HG02973 (cell line): Measurements from ENCODE around the gene HYOU1.
"Not testable (repeated sequence)": the region's sequence is repeated elsewhere in the genome, so short reads cannot be mapped to it uniquely, and the experiment has no call there.

Experiments used
- ATAC-seq: cut with Tn5 transposase; IDR thresholded peaks from one replicate; pipeline ENCODE4 v1.9.1; 2021; ENCODE audit warnings: moderate library complexity; ENCODE audit not compliant: unreplicated experiment

The HYOU1 gene, protein sequence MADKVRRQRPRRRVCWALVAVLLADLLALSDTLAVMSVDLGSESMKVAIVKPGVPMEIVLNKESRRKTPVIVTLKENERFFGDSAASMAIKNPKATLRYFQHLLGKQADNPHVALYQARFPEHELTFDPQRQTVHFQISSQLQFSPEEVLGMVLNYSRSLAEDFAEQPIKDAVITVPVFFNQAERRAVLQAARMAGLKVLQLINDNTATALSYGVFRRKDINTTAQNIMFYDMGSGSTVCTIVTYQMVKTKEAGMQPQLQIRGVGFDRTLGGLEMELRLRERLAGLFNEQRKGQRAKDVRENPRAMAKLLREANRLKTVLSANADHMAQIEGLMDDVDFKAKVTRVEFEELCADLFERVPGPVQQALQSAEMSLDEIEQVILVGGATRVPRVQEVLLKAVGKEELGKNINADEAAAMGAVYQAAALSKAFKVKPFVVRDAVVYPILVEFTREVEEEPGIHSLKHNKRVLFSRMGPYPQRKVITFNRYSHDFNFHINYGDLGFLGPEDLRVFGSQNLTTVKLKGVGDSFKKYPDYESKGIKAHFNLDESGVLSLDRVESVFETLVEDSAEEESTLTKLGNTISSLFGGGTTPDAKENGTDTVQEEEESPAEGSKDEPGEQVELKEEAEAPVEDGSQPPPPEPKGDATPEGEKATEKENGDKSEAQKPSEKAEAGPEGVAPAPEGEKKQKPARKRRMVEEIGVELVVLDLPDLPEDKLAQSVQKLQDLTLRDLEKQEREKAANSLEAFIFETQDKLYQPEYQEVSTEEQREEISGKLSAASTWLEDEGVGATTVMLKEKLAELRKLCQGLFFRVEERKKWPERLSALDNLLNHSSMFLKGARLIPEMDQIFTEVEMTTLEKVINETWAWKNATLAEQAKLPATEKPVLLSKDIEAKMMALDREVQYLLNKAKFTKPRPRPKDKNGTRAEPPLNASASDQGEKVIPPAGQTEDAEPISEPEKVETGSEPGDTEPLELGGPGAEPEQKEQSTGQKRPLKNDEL

DNA sequence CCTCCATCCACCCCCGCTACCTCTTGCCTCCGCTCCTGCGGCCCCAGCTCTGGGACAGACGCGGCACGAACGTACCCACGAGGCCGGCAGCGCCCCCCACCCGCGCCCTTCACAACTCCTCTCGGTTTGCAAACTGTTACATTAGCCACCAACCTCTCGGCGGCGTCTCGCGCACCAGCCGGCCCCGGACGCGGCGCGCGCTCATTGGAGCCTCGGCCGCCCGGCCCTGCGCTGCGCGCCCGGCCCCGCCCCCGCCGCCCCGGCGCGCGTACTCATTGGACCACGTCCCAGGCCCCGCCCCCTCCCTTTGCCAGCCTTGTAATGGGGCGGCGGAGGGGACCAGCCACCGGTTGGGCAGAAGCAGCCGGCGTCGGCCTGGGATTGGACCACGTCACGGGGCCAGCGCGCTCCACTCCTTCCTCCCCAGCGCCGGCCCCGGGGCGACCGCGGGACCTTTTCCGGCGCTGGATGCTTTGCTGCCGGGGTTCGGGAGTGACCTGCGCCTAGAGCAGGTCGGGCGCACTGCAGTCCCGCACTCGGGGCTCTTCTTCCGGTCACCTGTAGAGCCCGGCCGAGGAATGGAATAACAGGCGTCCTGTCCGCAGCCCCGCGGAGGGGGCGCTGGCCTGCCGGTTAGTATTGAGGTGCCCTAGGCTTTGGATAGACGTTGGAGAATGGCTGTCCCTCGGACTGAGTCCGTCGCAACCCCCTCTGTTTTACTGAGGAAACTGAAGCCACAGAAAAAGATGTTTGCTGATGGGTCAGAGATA, at the start of gene HYOU1:
TSS of gene HYOU1 (minus strand) at position 206 of the 770 bp plus-strand sequence. CDS start 1,045 bp downstream, outside the sequence.
- ATAC-seq = peak; percentile 85

DNA sequence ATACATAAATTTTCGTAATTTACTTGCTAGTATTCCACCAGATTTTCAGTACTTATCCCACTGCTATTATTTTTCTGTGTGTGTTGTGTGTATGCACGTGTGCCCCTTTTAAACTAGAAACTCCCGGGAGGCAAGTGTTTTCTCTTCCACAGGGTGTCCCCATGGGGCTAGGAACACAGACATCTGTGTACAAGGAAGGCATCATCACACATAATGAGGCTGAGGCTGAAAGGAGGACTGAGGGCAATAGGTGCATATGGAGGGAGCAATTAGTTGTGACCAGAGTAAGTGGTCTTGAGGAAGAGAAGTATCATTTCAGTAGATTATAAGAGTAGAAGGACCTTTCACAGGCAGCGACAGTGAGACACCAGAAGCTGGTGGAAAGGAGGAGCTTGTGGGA, 46.8 kb upstream of the HYOU1 start:
- no peak for ATAC-seq

DNA sequence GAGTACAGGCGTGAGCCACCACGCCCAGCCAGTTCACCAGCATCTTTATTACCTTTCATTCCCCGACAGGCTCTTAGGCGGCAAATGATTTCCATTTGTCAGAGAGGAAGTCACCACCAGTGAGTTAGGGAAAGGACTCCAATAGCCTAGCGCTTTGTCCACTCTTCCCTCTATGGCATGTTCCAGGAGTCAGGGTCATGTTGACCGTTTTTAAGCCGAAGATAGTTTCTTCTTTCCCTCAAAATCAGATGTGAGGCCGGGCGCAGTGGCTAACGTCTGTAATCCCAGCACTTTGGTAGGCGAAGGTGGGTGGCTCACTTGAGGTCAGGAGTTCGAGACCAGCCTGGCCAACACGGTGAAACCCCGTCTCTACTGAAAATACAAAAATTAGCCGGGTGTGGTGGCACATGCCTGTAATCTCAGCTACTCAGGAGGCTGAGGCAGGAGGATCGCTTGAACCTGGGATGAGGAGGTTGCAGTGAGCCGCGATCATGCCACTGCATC, 46.2 kb upstream of the HYOU1 start:
- not testable (repeated sequence) for ATAC-seq

DNA sequence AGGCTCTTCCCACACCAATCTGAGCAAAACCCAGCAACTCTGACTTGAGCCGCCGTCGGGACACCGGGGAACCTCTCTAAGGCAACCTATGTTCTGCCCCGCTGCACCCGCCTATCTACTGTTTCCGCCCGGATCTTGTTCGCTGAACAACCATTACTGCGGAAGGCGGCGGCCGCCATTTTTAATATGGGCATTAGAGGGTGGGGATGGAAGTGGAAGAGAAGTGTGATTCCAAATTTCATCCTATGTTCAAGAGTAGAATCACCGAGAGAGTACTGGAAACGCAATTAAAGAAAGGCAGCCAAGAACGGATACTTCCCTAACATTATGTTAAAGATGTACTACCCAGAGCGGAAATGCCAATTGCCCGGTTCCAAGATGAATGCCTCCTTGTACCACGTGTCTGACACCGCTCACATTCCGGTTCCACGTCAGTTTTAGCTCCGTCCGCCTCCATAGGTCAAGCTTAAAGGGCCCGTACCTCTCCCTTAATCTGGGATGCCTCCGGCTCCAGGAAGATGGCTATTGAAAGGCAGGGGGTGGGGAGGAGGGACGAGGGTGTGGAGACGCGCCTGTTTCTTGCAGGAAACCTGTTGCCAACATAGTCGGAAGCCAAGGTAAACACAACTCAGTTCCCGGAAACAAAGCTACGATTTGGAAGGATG, 44.9 kb upstream of the HYOU1 start, which contains the start of gene DPAGT1:
TSS of gene DPAGT1 (minus strand) at position 95 of the 665 bp plus-strand sequence. CDS start 198 bp downstream, outside the sequence.
- peak; percentile 63 for ATAC-seq

DNA sequence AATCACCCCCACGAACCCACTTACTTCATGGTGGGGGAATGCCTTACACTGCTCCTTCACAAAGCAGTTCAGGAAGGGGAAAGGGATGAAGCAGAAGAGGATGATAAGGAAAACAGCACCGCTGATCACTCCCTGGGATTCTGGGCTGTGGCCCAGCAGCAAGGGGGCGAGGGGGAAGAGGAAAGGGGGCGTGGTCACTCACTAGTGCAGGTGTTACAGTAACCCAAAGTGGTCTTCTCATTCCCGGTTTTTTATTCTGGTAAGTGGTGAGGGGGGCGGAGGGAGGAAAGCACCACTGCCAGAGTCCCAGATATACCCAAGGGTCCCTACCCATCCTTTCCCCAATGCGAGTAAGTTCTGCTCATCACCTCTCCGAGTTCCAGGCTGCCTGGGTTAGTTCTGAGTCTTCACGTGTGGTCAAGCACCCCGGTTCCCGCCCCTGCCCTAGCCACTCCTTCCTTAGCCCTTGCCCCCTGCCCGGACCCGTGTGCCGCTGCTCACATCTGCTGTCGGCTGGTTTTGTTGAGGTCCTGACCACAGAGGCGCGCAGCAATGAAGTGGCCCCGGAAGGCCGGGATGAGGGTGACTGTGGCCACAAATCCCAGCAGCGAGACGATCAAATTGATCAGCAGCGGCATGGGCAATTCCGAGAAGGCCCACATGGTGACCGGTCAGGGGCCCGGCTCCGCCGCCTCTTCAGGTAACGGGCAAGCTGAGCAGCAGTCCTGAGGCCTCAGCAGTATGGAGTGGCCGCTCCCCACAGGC, 44.2 kb upstream of the HYOU1 start:
- ATAC-seq = peak; percentile 4

DNA sequence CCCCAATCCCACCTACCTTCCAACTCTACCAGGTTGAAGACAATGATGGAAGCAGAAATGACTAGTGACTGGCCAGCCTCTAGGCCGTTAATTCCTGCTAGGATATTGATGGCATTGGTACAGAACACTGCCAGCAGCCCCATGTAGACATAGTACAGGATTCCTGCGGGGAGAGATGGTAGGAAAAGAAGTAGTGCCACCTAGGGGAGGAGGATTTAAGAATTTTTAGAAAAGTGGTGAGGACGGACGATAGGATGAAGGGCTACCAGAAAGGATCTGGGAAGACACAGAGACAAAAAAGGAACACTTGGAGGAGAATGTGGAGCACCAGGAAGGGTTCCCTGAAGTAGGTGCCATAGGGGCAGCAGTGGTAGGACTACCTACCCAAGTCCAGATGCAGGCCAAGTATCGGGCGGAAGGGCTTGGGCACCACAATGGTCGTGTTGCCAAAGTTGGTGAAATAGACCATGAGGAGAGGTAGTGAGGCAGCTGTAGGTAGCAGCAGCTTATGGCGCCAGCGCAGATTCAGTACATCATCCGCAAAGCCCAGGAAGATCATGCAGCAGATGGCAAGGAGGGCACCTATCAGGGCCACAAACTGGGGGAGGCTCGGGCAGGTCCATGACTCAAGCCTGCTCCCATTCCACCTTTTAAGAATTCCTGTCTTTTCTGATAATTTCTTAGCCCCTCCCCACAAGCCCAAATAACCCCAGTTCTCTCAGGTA, 43.4 kb upstream of the HYOU1 start:
- ATAC-seq = no peak

DNA sequence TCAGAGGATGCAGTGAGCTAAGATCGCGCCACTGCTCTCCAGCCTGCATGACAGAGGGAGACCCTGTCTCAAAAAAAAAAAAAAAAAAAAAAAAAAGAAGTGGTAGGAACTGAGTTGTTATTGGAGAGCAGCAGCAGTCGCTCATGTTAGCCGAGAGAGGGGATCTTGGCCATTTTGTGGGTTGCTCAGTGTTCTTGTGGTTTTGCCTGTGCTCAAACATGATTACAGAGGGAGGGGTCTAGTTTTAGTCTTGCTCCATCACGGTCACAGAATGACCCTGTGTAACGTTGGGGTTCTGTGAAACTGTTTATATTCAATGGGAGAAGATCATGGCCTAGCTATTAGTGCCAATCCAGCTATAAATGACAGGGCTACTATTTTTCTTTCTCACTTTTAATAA, 42.7 kb upstream of the HYOU1 start:
- ATAC-seq = no peak

DNA sequence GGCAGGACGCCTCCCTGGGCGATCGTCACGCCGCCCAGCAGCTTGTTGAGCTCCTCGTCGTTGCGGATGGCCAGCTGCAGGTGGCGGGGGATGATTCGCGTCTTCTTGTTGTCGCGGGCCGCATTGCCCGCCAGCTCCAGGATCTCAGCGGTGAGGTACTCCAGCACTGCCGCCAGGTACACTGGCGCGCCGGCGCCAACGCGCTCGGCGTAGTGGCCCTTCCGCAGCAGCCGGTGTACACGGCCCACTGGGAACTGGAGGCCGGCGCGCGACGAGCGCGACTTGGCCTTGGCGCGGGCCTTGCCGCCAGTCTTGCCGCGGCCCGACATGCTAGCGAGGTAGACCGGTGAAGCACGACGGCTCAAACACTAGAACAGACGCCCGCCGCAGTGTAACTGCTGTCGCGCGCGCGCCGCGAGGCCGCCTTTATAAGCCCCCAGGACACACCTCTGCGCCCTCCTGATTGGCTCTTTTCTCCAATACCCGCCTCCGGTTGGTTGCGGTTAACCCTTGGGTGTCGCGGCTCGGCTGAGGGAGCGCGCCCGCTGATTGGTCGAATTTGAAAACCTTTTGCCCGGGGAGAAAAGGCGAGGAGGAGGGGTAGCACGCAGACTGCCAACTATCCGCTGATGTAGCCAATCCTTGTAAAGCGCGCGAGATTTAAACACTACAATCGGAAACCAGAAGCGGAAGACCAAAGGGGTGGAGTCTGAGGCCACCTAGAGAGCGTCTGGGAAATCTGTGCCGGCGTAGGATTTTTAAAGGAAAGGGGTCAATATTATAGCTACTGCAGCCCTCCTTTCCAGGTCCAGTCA, 38.3 kb upstream of the HYOU1 start:
- peak; percentile 72 for ATAC-seq

DNA sequence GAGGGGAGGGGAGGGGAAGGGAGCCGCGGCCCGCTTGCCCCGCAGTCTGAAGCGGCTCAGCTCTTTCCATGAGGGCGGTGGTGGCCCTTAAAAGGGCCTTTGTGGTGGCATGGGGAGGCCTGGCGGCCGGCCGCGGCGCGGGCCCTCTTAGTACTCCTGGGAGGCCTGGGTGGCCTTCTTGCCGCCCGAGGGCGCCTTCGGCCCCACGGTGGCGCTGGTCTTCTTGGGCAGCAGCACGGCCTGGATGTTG, 37.7 kb upstream of the HYOU1 start:
- ATAC-seq = peak; percentile 22

DNA sequence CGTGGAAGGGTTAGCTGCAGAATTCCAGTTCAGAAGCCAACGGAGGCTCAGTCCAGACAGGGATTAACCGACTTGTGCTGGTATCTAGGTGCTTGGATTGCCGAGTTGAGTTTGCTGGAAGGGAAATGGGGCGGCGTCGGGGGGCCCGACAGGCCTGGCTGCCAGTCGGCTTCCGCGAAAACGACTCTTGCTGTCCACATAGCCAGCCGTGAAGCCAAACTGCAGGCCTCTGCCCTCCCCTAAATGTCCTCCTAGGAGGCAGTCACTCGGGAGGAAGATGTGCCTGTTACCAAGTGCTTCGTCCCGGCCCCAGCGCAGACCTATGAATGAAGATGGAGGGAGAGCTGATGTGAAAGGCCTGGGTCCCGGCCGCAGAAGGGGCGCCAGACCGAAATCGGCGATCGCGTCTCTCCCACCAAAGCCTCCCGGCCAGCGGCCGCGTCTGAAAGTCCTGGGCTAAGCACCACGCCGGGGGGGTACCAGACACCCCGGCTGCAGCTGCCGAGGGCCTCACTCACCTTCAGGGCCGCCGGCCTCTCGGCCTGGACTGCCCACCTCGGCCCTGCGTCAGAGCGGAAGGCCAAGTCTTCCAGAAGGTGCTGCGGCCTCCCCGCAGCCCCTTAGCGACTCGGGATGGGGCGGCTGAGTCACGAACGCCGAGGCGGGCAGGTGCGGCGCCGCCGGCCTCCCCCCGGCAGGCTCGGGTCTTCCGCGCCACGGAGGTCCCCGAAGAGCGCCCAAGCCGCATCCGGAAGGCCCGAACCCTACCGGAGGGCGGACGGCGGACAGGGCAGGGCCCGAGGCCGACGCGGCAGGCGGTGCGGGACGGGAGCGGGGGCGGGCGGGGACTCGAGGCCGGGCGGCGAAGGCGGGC, 37.2 kb upstream of the HYOU1 start:
- peak; percentile 6 for ATAC-seq

DNA sequence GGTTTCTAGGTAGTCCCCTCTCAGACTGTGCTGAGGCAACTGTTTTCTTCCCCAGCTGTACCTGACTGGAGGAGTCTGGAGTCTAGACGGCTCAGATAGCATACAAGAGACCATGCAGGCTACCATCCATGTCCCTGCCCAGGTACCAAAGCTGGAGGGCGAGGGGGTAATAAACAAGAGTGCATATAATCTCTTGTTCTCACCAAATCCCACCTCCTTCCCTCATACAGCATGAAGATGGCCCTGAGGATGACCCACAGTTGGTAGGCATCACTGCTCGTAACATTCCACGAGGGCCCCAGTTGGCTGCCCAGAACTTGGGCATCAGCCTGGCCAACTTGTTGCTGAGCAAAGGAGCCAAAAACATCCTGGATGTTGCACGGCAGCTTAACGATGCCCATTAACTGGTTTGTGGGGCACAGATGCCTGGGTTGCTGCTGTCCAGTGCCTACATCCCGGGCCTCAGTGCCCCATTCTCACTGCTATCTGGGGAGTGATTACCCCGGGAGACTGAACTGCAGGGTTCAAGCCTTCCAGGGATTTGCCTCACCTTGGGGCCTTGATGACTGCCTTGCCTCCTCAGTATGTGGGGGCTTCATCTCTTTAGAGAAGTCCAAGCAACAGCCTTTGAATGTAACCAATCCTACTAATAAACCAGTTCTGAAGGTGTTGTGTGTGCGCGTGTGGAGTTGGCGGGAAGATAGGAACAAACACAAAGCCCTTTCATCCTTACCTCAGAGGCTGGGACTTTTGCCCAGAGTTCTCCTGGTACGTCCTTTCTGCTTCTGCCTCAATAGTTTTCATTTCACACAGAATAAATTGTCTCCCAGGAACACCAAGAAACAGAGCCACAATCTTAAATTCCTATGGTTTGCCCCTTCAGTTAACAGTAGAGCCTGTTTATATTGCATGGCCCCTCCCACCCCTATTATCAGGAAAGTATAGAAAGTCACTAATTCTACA, 36.2 kb upstream of the HYOU1 start:
- no peak for ATAC-seq

DNA sequence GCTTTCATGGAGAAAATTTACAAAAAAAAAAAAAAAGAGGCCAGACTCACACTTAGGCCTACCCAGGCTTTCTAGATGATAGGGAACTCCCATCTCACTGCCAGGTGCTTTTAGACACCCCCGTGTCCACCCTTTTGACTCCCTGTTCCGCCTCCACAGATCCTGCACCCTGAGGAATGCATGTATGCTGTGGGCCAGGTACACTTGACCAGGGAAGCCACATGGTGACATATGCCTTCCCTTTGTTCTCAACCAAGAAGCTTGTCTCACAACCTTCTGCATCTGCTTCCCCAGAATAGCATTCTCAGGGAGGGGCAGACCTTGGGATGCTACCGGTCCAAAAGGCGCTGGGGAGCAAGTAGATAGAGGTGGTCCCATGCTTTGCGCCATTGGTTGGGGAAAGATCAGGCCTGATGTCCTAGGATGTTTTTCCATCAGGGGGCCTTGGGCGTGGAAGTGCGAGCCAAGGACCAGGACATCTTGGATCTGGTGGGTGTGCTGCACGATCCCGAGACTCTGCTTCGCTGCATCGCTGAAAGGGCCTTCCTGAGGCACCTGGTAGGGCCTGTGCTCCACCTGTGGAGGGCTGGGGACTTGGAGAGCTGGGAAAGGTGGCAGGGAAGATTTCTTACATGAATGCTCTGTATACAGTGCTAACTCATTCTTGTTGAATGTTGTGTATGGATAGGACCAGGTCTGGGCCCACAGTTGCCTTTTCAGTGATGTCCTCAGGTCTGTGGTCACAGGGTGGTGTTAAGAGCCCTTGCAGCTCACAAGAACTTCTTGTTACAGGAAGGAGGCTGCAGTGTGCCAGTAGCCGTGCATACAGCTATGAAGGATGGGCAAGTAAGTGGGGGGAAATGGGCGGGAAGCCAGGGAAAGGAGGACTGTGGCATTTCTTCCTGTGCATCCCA, 35.2 kb upstream of the HYOU1 start:
- no peak for ATAC-seq

DNA sequence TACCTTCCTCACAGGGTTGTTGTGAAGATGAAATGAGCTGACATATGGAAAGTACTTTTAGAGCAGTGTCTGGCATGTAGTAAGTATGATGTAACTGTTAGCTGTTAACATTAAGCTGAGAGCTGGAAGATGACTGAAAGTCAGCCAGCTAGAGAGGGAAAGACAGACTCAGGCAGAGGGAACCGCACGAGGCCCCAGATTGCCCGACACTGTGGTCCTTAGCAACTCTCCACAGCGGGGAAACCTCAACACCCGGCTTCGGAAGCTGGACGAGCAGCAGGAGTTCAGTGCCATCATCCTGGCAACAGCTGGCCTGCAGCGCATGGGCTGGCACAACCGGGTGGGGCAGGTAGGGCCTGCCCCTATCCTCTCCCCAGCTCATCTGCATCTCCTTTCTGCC, 34.2 kb upstream of the HYOU1 start:
- no peak for ATAC-seq

DNA sequence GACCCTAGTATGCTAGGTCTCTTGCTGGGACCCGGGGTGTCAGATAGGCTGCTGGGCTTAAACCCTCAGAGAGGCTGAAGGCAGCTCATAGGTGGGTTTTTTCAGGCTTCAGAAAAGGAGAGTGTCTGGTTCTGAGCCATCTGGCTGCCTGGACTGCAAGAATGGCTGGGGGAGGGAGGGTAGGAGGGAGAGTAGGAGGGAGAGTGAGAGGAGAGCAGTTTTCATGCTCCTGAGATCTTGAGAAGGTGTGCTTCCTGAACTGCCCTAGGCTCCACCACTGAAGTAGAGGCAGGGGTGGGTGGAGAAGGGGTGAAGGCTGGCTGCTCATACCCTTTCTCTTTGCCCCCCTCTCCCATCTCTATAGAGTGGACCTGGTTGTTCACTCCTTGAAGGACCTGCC, 32.3 kb upstream of the HYOU1 start:
- ATAC-seq = no peak

DNA sequence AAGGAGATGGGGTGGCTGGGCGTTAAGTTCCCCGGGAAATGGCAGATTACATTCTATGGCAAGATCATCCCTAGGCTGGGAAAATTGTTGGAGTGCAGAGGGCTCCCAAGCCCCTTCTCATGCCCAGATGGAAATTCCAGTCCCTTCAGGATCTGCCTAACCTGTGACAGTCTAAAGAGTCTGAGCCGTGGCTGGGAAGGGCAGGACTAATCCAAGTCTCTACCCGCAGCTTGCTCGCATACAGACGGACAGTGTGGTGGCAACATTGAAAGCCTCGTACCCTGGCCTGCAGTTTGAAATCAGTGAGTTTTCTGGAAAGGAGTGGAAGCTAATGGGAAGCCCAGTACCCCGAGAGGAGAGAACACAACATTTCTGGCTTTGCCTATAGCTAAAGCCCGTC, 31.4 kb upstream of the HYOU1 start:
- ATAC-seq = no peak
